Karpas-422 (cell line): ENCODE data around the gene CTNND2. TPM values are rescaled to one million over a fixed set of nuclear protein-coding genes. Genes with fewer than 3 reads are reported as not detected.

ENCODE experiments used
- DNase-seq: peaks from one replicate; pipeline ENCODE4 v3.0.0-alpha.2; 2015
- H2AFZ ChIP-seq: fragments of 200-600 bp; sonication (generic); 2 replicates; pipeline ENCODE4 v1.6.1; 2014; ENCODE audit warnings: antibody characterized with exemption, low read length, mixed read lengths
- H3K27ac ChIP-seq: fragments of 200-600 bp; sonication (generic); 2 replicates; pipeline ENCODE4 v1.5.1; 2014; ENCODE audit warnings: mild to moderate bottlenecking, low read length, moderate library complexity
- H3K27me3 ChIP-seq: fragments of 200-600 bp; sonication (generic); 2 replicates; pipeline ENCODE4 v1.6.1; 2014; ENCODE audit warnings: low read length, mixed read lengths
- H3K36me3 ChIP-seq: fragments of 200-600 bp; sonication (generic); 2 replicates; pipeline ENCODE4 v1.6.1; 2014; ENCODE audit warnings: low read length, mixed read lengths; ENCODE audit not compliant: insufficient read depth
- H3K4me1 ChIP-seq: fragments of 200-600 bp; sonication (generic); 2 replicates; pipeline ENCODE4 v1.6.1; 2014; ENCODE audit warnings: mild to moderate bottlenecking, low read length, mixed read lengths
- H3K4me2 ChIP-seq: fragments of 200-600 bp; sonication (generic); 2 replicates; pipeline ENCODE4 v1.6.1; 2014; ENCODE audit warnings: low read length, low read depth, mild to moderate bottlenecking; ENCODE audit not compliant: poor library complexity, severe bottlenecking
- H3K4me3 ChIP-seq: fragments of 200-600 bp; sonication (generic); 2 replicates; pipeline ENCODE4 v1.5.1; 2014; ENCODE audit warnings: mild to moderate bottlenecking, antibody characterized with exemption, low read length, mixed read lengths
- H3K79me2 ChIP-seq: fragments of 200-600 bp; sonication (generic); 2 replicates; pipeline ENCODE4 v1.6.1; 2014; ENCODE audit warnings: mild to moderate bottlenecking, low read length, mixed read lengths
- H3K9ac ChIP-seq: fragments of 200-600 bp; sonication (generic); 2 replicates; pipeline ENCODE4 v1.6.0; 2014; ENCODE audit warnings: low read length
- H3K9me2 ChIP-seq: fragments of 200-600 bp; sonication (generic), shearing (Covaris generic); replicated peaks from 2 replicates; pipeline ENCODE4 v1.6.0; 2014; ENCODE audit warnings: mild to moderate bottlenecking, low read length, moderate library complexity; ENCODE audit not compliant: insufficient read depth
- H3K9me3 ChIP-seq: fragments of 300-700, 200-600 bp; sonication (generic); 2 replicates; pipeline ENCODE4 v1.6.1; 2014; ENCODE audit warnings: low read length, mixed read lengths
- H4K20me1 ChIP-seq: fragments of 200-600 bp; sonication (generic); 2 replicates; pipeline ENCODE4 v1.6.1; 2014; ENCODE audit warnings: mild to moderate bottlenecking, antibody characterized with exemption, low read length, low read depth; ENCODE audit not compliant: insufficient read depth
- total RNA-seq: library from RNA; depleted of rRNA; stranded (reverse); fragments of >200 nt; shearing (Covaris generic); gene quantifications from 2 replicates; pipeline ENCODE4 v1.2.3, GENCODE V29; 2014; ENCODE audit warnings: low replicate concordance

The CTNND2 gene
- total RNA-seq, 1 experiment from 2014 or later, result not detected

DNA sequence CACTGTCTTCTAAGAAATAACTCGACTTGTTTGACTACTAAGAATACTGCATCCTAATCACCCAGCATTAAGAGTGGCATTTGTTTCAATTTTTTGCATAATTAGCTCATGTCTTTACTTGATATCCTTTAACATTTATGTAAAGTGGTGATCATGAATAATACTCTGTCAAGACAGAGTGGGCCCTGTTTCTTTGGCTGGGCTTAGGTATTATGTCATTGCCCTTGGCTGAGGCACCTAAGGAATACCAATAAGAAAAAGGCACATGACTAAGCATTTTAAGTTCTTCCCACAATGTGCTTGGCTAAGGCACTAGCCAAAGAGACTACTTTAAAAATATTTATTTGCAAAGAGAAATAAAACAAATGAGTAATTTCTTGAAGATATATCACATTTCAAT, 308.1 kb downstream of the CTNND2 start:
- DNase-seq, result no peak
- no peaks in the 10 kb centered on the region for H3K27me3 ChIP-seq
- no peaks in the 10 kb centered on the region for H3K36me3 ChIP-seq
- no peak overlapping the region for H2AFZ ChIP-seq
- H4K20me1 ChIP-seq, result no peaks in the 10 kb centered on the region
- H3K79me2 ChIP-seq, result no peaks in the 10 kb centered on the region
- no peak overlapping the region for H3K4me3 ChIP-seq
- no peaks in the 10 kb centered on the region for H3K9me2 ChIP-seq
- H3K27ac ChIP-seq, result no peak overlapping the region
- peaks cover 10% of the 10 kb centered on the region for H3K9me3 ChIP-seq
- no peaks in the 10 kb centered on the region for H3K4me1 ChIP-seq
- no peak overlapping the region for H3K4me2 ChIP-seq
- no peak overlapping the region for H3K9ac ChIP-seq

DNA sequence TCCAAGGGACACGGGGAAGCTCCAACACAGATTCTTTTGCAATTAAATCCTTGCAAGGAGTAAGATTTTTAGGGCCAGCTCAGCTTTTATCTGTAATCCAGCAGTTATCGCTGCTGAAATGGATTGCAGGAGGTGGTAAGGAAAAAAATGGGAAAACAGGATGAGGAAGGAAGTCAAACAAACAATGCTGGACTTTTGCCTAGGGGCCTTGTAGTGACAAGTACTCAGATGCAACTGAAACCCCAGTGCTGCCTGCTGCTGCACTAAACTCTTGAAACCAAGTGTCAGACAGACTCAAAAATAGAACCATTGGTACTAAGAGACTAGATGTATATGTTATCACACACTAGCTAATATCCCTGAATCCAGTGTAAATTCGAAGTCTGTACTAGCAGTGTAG, 309.2 kb downstream of the CTNND2 start:
- no peak overlapping the region for H3K9ac ChIP-seq
- no peak overlapping the region for H3K27ac ChIP-seq
- no peaks in the 10 kb centered on the region for H3K9me2 ChIP-seq
- no peak overlapping the region for H2AFZ ChIP-seq
- no peaks in the 10 kb centered on the region for H3K36me3 ChIP-seq
- H3K4me2 ChIP-seq, result no peak overlapping the region
- H3K4me1 ChIP-seq, result no peaks in the 10 kb centered on the region
- no peak overlapping the region for H3K4me3 ChIP-seq
- H3K9me3 ChIP-seq, result peaks cover 5% of the 10 kb centered on the region
- no peaks in the 10 kb centered on the region for H3K27me3 ChIP-seq
- H3K79me2 ChIP-seq, result no peaks in the 10 kb centered on the region
- DNase-seq, result no peak
- H4K20me1 ChIP-seq, result no peaks in the 10 kb centered on the region

DNA sequence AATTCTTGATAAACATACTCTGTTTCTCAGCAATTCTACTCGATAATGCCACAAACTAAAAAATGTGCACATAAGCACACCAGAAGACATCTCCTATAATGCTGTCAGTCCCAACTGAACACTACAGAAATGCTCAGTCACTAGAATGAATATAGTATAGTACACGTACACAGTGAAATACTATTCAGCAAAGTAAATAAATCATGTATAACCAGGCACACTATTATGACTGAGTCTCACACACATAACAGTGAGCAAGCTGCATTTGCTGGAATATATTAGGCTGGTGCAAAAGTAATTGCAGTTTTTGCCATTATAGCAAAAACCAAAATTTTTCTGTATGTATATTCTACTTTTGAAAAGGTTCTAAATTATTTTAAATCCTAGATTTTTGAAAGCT, 310.2 kb downstream of the CTNND2 start:
- H3K9ac ChIP-seq, result no peak overlapping the region
- no peaks in the 10 kb centered on the region for H3K27me3 ChIP-seq
- H3K4me2 ChIP-seq, result no peak overlapping the region
- H3K4me3 ChIP-seq, result no peak overlapping the region
- H3K9me3 ChIP-seq, result peaks cover 5% of the 10 kb centered on the region
- H2AFZ ChIP-seq, result no peak overlapping the region
- H3K9me2 ChIP-seq, result no peaks in the 10 kb centered on the region
- no peaks in the 10 kb centered on the region for H3K4me1 ChIP-seq
- no peaks in the 10 kb centered on the region for H3K79me2 ChIP-seq
- H3K27ac ChIP-seq, result no peak overlapping the region
- no peaks in the 10 kb centered on the region for H4K20me1 ChIP-seq
- no peaks in the 10 kb centered on the region for H3K36me3 ChIP-seq
- no peak for DNase-seq

DNA sequence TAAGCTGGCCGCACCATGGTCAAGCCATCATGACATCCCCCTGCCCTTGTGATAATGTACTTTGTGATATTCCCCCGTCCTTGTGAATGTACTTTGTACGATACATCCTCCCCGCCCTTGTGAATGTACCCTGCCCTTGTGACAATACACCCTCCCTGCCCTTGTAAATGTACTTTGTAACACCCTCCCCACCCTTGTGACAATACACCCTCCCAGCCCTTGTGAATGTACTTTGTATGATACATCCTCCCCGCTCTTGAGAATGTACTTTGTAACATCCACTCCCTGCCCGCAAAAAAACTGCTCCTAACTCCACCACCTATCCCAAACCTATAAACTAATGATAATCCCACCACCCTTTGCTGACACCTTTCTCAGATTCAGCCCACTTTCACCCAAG, 313.8 kb downstream of the CTNND2 start:
- Histone ChIP-seq H3K4me1 (no peaks in the 10 kb centered on the region), H3K4me2 (no peak overlapping the region), H2AFZ (no peak overlapping the region), H3K9me3 (no peaks in the 10 kb centered on the region; the same call in none of the 2 replicates), H3K79me2 (no peaks in the 10 kb centered on the region), H3K9ac (no peak overlapping the region), H3K36me3 (no peaks in the 10 kb centered on the region), H4K20me1 (no peaks in the 10 kb centered on the region), H3K4me3 (no peak overlapping the region), H3K27ac (no peak overlapping the region), H3K27me3 (no peaks in the 10 kb centered on the region), H3K9me2 (no peaks in the 10 kb centered on the region)
- no peak for DNase-seq

DNA sequence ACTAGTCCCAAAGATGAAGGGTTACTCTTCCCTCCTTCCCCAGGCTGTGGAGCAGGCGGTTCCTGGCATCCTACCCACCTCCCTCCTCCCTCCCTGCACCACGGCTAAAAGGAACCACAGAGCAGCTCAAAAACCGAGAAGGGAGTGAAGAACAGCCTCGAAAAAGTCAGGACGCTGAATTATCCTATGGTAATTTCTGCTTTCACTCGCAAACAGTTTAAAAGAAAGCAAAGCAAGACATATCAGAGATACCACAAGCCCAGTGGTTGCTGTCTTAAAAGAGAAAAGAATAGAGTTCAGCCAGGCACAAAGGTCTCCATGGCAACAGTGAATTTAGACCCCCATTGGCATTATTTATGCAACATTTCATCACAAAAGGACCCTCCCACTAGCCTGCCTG, 315.4 kb downstream of the CTNND2 start:
- H2AFZ ChIP-seq, result no peak overlapping the region
- no peaks in the 10 kb centered on the region for H3K79me2 ChIP-seq
- H3K36me3 ChIP-seq, result no peaks in the 10 kb centered on the region
- no peaks in the 10 kb centered on the region for H3K27me3 ChIP-seq
- H3K4me3 ChIP-seq, result no peak overlapping the region
- H3K4me2 ChIP-seq, result no peak overlapping the region
- H3K9me2 ChIP-seq, result no peaks in the 10 kb centered on the region
- no peaks in the 10 kb centered on the region for H3K4me1 ChIP-seq
- no peak for DNase-seq
- H4K20me1 ChIP-seq, result no peaks in the 10 kb centered on the region
- no peak overlapping the region for H3K9ac ChIP-seq
- no peaks in the 10 kb centered on the region; the same call in none of the 2 replicates for H3K9me3 ChIP-seq
- no peak overlapping the region for H3K27ac ChIP-seq

DNA sequence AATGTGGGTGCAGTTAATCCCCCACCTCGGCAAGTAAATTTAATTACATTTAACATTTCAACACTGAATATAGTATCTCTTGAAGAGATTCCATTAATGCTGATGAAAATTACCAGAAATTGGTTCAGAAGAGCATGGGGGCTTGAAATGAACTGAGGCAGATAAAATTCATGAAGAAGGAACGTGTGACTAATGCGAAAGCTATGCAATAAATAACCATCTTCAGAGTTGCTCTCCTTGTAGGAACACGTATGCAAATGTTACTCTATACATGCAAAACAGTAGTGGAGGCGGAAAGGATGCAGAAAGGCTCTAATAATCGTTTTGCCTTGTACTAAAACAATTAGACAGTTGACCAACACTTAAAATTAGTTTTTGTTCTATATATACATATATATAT, 320.2 kb downstream of the CTNND2 start:
- H3K9ac ChIP-seq, result no peak overlapping the region
- H3K27ac ChIP-seq, result no peak overlapping the region
- no peaks in the 10 kb centered on the region for H4K20me1 ChIP-seq
- H3K36me3 ChIP-seq, result no peaks in the 10 kb centered on the region
- H3K27me3 ChIP-seq, result no peaks in the 10 kb centered on the region
- no peak overlapping the region for H2AFZ ChIP-seq
- H3K9me2 ChIP-seq, result no peaks in the 10 kb centered on the region
- no peak overlapping the region for H3K4me2 ChIP-seq
- H3K79me2 ChIP-seq, result no peaks in the 10 kb centered on the region
- DNase-seq, result no peak
- no peak overlapping the region for H3K4me3 ChIP-seq
- H3K9me3 ChIP-seq, result peaks cover 7% of the 10 kb centered on the region; the same call in 1 of the 2 replicates
- no peaks in the 10 kb centered on the region for H3K4me1 ChIP-seq

DNA sequence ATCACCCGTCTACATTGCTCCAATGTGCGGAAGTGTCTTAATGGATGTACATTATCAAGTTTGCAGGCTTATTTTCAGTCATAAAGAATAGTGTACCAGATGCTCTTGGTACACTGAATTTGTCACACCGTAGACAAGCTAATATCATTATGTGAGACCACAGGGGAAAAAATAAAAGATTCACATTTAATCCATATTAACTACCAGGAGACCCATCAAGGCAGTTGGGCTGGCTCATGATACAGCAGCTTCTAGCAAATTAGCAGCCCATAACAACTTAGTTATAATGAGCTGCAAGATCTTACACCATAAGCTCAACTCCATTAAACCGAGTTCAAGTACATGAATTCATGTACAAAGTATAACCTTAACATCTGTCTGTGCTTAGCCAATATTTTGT, 324.9 kb downstream of the CTNND2 start:
- Histone ChIP-seq H3K4me1 (no peaks in the 10 kb centered on the region), H3K9me3 (peaks cover 7% of the 10 kb centered on the region; the same call in 1 of the 2 replicates)

DNA sequence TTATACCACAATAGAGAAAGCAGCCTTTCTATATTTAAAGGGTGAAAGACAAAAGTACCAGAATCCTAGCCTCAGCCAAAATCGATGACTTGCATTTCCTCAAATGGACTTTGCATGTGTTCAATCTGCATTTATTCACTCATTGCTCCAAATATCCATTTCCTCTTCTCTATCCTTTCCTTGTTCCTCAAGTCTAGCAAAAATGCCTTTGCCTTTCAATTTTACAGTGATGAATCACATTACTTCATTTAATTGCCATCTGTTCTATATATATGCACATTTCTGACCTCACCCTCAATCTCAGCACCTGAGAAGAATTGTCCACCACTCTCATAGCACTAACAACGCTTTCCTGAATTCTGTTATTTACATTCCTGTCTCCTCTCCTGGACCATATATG, 329.5 kb downstream of the CTNND2 start:
- H3K36me3 ChIP-seq, result no peaks in the 10 kb centered on the region
- 0 out of 2 replicates have a peak, but pooled peaks cover 3% of the 10 kb centered on the region for H3K9me2 ChIP-seq
- peaks cover 5% of the 10 kb centered on the region for H3K9me3 ChIP-seq
- H3K9ac ChIP-seq, result no peak overlapping the region
- H3K4me2 ChIP-seq, result no peak overlapping the region
- no peak overlapping the region for H3K27ac ChIP-seq
- H3K4me1 ChIP-seq, result no peaks in the 10 kb centered on the region
- no peaks in the 10 kb centered on the region for H3K27me3 ChIP-seq
- no peak overlapping the region for H3K4me3 ChIP-seq
- H2AFZ ChIP-seq, result no peak overlapping the region
- no peaks in the 10 kb centered on the region for H4K20me1 ChIP-seq
- H3K79me2 ChIP-seq, result no peaks in the 10 kb centered on the region
- DNase-seq, result no peak

More for the DNA sequence above, 324.9 kb downstream of the CTNND2 start:
- no peak overlapping the region for H3K9ac ChIP-seq
- H3K27me3 ChIP-seq, result no peaks in the 10 kb centered on the region
- no peak overlapping the region for H3K4me2 ChIP-seq
- no peaks in the 10 kb centered on the region for H3K36me3 ChIP-seq
- H4K20me1 ChIP-seq, result no peaks in the 10 kb centered on the region
- no peak overlapping the region for H3K4me3 ChIP-seq
- H3K9me2 ChIP-seq, result 0 out of 2 replicates have a peak, but pooled peaks cover 3% of the 10 kb centered on the region
- H3K79me2 ChIP-seq, result no peaks in the 10 kb centered on the region
- H3K27ac ChIP-seq, result no peak overlapping the region
- no peak for DNase-seq
- no peak overlapping the region for H2AFZ ChIP-seq
